SK-N-SH treated with all-trans-retinoic acid at 6 μM for 48 hours (cell line): Measurements from ENCODE around the gene DOK6.

Experiments
- CSDC2 ChIP-seq: fragments of 250-450 bp; sonication (Bioruptor Pico); IDR thresholded peaks from 2 replicates; pipeline ENCODE4 v1.5.0; 2020; ENCODE audit warnings: mild to moderate bottlenecking, moderate library complexity
- GLIS3 ChIP-seq: fragments of 250-450 bp; sonication (Bioruptor Pico); IDR thresholded peaks from 2 replicates; pipeline ENCODE4 v1.5.0; 2020; ENCODE audit warnings: mild to moderate bottlenecking, moderate library complexity
- ISL1 ChIP-seq: fragments of 250-450 bp; sonication (Bioruptor Pico); IDR thresholded peaks from 2 replicates; pipeline ENCODE4 v2.1.2; 2022; ENCODE audit warnings: mild to moderate bottlenecking, moderate library complexity
- TOX ChIP-seq: fragments of 250-450 bp; sonication (Bioruptor Pico); IDR thresholded peaks from 2 replicates; pipeline ENCODE4 v1.8.0; 2021; ENCODE audit warnings: mild to moderate bottlenecking, moderate library complexity, borderline replicate concordance
- ZC3H10 ChIP-seq: fragments of 250-450 bp; sonication (Bioruptor Pico); IDR thresholded peaks from 2 replicates; pipeline ENCODE4 v1.5.1; 2021; ENCODE audit warnings: mild to moderate bottlenecking, moderate library complexity

- no peak for TF ChIP-seq ZC3H10 (CRISPR knock-in tag)
- no peak for TF ChIP-seq GLIS3 (CRISPR knock-in tag)
- no peak for TF ChIP-seq ISL1 (CRISPR knock-in tag)
- TF ChIP-seq CSDC2 (CRISPR knock-in tag): no peak
- no peak for TF ChIP-seq TOX (CRISPR knock-in tag)
Measured at GRCh38 chr18:69586537-69586936, 185.8 kb downstream of the DOK6 start.
